ENCODE measurements around the gene TMEM143.
"Not testable (repeated sequence)": the region's sequence is repeated elsewhere in the genome, so short reads cannot be mapped to it uniquely, and the experiment has no call there.

TMEM143 gene

GRCh38 chr19:48301886-48302599 lies 61.7 kb downstream of the TMEM143 start:
- no peak for TF ChIP-seq CTCF (IDR thresholded peaks at IDR 0.05; ENCODE audit: extremely low read depth, insufficient read depth, missing control alignments)
- no peak for DNase-seq (ENCODE audit: low spot score)
- in situ Hi-C loops (cut with MboI; ENCODE audit: low pct_unique_long_range_greater_than_20kb, low sequenced_read_pairs, unreplicated experiment) = no loop called here

- in situ Hi-C loops (cut with MboI; ENCODE audit: low pct_unique_long_range_greater_than_20kb, low sequenced_read_pairs, unreplicated experiment) = no loop called here
- DNase-seq (ENCODE audit: low spot score) = no peak
- no peak for TF ChIP-seq CTCF (IDR thresholded peaks at IDR 0.05; ENCODE audit: extremely low read depth, insufficient read depth, missing control alignments)
Measured at GRCh38 chr19:48297975-48298374, 65.8 kb downstream of the TMEM143 start.

GRCh38 chr19:48296963-48297734 lies 66.6 kb downstream of the TMEM143 start:
- in situ Hi-C loops (cut with MboI; ENCODE audit: low pct_unique_long_range_greater_than_20kb, low sequenced_read_pairs, unreplicated experiment) = no loop called here
- TF ChIP-seq CTCF (IDR thresholded peaks at IDR 0.05; ENCODE audit: extremely low read depth, insufficient read depth, missing control alignments) = no peak
- no peak for DNase-seq (ENCODE audit: low spot score)

GRCh38 chr19:48295458-48295857 lies 68.3 kb downstream of the TMEM143 start:
- in situ Hi-C loops (cut with MboI; ENCODE audit: low pct_unique_long_range_greater_than_20kb, low sequenced_read_pairs, unreplicated experiment) = no loop called here
- no peak for DNase-seq (ENCODE audit: low spot score)
- TF ChIP-seq CTCF (IDR thresholded peaks at IDR 0.05; ENCODE audit: extremely low read depth, insufficient read depth, missing control alignments) = no peak

GRCh38 chr19:48292798-48293197 lies 70.9 kb downstream of the TMEM143 start:
- no peak for TF ChIP-seq CTCF (IDR thresholded peaks at IDR 0.05; ENCODE audit: extremely low read depth, insufficient read depth, missing control alignments)
- no peak for DNase-seq (ENCODE audit: low spot score)
- in situ Hi-C loops (cut with MboI; ENCODE audit: low pct_unique_long_range_greater_than_20kb, low sequenced_read_pairs, unreplicated experiment) = no loop called here

- DNase-seq (ENCODE audit: low spot score); in situ Hi-C loops (cut with MboI; ENCODE audit: low pct_unique_long_range_greater_than_20kb, low sequenced_read_pairs, unreplicated experiment): not testable (repeated sequence)
- TF ChIP-seq CTCF (IDR thresholded peaks at IDR 0.05; ENCODE audit: extremely low read depth, insufficient read depth, missing control alignments) = peak; percentile 10
Measured at GRCh38 chr19:48291489-48291815, 72.3 kb downstream of the TMEM143 start.
